UCSD-AML1 (cell line): ENCODE results near the gene CCL3.

Experiments
- DNase-seq: peaks from one replicate; lab custom pipeline; 2025; ENCODE audit not compliant: unreplicated experiment; lab: John Stamatoyannopoulos, UW

The CCL3 gene

GRCh38 chr17:36055921-36056520, 33.9 kb downstream of the CCL3 start:
- no peak for DNase-seq

- DNase-seq: no peak
Observed at GRCh38 chr17:36055171-36055570, 34.8 kb downstream of the CCL3 start.

DNA sequence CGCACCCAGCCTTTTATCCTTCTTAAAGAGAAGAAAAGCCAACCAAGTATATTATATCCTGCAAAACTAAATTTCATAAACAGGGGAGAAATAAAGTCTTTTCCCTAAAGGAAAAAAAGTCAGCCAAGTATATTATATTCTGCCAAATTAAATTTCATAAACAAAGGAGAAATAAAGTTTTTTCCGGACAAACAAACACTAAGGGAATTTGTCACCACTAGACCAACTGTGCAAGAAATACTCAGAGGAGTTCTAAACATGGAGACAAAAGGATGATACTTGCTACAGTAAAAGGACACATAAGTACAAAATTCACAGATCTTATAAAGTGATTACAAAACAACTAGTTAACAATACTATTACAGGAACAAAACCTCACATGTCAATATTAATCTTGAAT, 40.3 kb downstream of the CCL3 start:
- DNase-seq: no peak

DNA sequence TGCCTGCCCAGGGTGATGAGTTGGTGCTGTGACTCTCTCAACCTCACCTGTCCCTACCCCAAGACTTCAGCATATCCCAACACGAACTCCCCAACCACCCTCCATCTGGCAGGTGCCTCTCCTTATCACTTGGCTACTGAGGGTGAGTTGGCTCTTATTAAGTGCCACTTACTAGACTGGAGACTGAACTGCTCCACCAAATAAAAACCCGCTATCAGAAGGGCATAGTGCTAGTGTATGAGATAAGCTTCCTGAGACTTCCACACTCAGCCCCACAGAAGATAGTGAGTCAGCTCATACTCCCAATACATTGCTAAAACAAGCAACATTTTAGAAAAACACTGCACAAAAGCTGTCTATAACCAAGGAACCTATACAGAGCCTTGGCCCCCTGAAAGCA, 41.9 kb downstream of the CCL3 start:
- no peak for DNase-seq
